Hypothalamus (tissue), 51 donors: ENCODE measurements around the gene GAMT.

Source experiments
- DNase-seq, 51 donors: peaks; one replicate each; lab custom pipeline; 2025; lab: John Stamatoyannopoulos, UW

The GAMT gene

GRCh38 chr19:1370579-1371361, 30.6 kb downstream of the GAMT start:
- DNase-seq, result no peak

GRCh38 chr19:1369214-1369805, 32.0 kb downstream of the GAMT start:
- DNase-seq, result no peak

- peak in 2 of 51 donors; percentile 17 to 23 for DNase-seq
These were observed 34.2 kb downstream of the GAMT start for GRCh38 chr19:1366899-1367870.

- DNase-seq, result no peak
These were observed 35.0 kb downstream of the GAMT start for GRCh38 chr19:1366296-1366695.

GRCh38 chr19:1365319-1366269, 35.7 kb downstream of the GAMT start:
- peak in 18 of 51 donors; percentile 18 to 63 (median 36) for DNase-seq

DNA sequence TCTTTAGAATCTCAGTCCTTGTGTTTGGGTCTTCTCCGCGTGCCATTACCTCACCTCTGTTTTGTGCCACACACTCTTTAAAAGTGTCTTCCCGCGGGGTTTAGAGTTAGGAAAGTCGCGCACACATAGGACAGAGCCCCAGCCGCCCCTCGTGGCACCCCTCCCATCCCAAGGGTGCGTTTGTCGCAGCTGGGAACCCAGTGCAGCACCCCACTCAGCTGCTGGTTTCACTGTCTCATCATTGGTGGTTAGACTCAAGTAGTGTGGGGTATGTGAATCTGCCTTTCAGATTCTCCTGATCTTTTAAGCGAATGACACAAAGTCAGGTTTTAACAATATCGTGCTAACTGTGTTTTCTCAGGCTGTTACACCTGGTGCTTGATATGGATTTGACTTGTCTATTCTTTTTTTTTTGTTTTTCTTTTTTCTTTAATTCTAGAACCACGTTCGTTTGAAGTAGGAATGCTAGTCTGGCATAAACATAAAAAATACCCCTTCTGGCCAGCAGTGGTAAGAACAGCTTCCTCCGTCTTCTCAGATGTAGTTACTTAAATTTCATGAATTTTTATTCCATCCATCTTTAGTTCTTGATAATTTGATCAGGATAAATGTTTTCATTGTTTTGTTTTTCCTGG, 37.2 kb downstream of the GAMT start:
- no peak for DNase-seq

DNA sequence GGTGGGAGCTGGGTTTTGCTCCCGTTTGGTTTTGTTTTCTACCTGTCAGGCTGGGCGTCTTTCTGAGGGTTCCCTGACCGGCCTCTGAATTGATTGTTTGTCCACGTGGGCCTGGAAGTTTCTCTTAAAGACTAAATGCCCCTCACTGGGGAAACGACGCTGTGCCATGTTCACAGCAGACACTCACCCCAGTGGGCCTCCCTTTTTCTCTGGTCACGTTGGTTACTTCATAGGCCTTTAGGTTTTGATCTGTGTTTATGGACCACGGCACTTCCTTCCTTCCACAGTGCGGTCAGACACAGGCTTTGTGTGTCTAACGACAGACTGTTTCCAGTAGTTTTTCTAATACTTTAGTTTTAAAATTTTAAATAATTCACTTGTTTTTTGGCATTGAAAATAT, 37.7 kb downstream of the GAMT start:
- no peak for DNase-seq

GRCh38 chr19:1362387-1363257, 38.7 kb downstream of the GAMT start:
- no peak for DNase-seq

- DNase-seq, result no peak
These were observed 39.5 kb downstream of the GAMT start for GRCh38 chr19:1361601-1362386.

- DNase-seq, result peak in 50 of 51 donors; percentile 26 to 91 (median 73)
These were observed 40.4 kb downstream of the GAMT start for GRCh38 chr19:1360818-1361461.

- peak in 1 of 51 donors; percentile 61 for DNase-seq
These were observed 41.1 kb downstream of the GAMT start for GRCh38 chr19:1360126-1360817.

DNA sequence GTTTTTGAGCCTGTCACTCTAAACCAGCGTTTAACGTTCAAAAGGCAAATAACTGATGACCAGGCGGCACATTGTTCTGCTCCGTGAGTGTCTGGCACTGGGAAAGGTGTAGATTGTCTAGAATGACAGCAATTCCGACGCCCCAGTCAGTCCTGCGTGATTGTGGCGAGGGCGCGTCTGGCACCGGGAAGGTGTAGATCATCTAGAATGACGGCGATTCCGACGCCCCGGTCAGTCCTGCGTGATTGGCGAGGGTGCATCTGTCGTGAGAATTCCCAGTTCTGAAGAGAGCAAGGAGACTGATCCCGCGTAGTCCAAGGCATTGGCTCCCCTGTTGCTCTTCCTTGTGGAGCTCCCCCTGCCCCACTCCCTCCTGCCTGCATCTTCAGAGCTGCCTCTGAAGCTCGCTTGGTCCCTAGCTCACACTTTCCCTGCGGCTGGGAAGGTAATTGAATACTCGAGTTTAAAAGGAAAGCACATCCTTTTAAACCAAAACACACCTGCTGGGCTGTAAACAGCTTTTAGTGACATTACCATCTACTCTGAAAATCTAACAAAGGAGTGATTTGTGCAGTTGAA, 43.7 kb downstream of the GAMT start:
- no peak for DNase-seq

DNA sequence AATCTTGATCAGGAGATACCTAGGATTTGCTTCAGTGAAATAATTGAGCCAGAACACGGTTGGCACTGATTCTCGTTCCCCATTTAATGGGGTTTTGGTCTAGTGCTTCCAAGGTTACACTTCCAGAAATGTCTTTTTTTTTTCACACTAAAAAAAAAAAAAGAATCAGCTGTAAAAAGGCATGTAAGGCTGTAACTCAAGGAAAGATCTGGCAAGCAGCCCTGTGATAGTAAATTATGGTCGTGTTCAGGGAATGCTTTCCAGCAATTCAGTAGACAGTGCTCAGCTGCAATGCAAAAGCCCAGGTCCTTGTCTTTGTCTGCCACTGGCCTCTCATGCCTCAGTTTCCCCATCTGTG, 44.9 kb downstream of the GAMT start:
- DNase-seq, result no peak

DNA sequence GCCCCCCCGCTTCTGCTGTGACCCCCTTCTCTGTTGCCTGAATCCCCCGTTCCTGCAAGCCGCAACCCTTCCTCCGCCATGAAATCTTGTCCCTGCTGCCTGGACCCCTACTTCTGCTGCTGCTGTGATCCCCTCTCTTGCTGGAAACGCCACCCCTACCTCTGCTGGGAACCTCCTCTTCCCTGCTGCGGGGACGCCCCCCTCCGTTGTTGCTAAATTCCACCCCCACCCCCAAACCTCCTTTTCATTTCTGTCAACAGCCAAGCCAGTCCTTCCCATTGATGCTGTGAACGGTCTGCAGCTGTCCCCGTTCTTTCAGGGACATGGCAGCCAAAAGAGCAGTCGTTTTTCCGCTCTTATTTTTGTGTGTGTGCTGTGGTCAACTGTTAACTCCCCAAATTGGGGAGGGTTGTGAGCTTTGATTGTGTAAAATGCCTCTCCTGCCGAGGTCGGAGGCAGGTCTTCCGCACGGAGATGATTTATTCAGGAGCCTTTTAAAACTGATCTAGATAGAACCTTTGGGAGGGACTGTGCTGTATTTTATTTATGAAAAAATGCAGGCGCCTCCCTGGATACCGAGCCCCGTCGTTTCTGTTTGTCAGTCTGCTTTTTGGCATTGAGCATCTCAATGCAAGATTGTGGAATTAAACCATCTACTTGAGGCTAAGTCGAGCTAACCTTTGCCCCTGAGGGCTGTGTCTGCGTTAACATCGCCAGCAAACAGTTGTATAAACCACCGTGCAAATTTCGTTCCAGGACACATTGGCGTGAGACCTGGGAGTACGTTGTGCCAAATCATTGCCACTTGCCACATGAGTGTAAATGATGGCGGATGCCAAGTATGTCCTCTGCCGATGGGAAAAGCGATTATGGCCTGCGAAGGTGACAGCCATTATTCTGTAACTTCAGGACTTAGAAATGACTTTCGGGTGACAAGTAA, 45.5 kb downstream of the GAMT start:
- peak in 34 of 51 donors; percentile 14 to 76 (median 39) for DNase-seq

DNA sequence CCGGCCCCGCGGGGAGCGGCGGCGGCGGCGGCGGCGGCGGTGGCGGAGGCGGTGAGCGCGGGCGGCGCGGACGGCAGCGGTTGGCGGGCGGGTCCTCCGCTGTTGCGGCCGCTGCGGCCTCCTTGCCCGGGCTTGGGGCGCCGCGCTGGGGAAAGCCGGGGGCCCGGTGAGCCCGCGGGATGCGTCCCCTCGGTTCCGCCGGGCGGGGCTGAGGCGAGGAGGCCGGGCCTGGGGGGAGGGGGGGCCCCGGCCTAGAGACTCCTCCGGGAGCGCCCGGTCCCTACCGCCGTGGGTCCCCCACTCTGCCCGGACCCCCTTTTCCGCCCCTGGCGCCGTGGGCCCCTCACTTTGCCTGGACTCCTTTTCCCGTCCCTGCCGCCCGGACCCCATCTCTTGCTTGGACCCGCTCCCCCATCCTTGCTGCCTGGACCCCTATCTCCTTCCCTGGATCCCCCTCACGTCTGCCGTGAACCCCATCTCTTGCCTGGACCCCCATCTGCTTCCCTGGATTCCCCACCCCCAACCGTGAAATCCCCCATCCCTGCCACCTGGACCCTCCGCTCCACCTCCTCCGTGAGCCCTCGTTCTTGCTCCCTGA, 46.3 kb downstream of the GAMT start:
- DNase-seq, result peak in 5 of 51 donors; percentile 39 to 72 (median 59)
